G401 (cell line): ENCODE data around the gene PNKD. TPM values are rescaled to one million over a fixed set of nuclear protein-coding genes. Genes with fewer than 3 reads are reported as not detected.

Experiments used
- DNase-seq: peaks from one replicate; pipeline ENCODE4 v3.0.0-alpha.2; 2015; ENCODE audit warnings: low spot score
- in situ Hi-C: cut with HindIII; loops from 2 replicates; pipeline ENCODE4 v1.10.0; 2016; ENCODE audit warnings: low sequenced_read_pairs, mixed read lengths
- total RNA-seq: library from RNA; depleted of rRNA; stranded (reverse); fragments of >200 nt; shearing (Covaris generic); gene quantifications from 2 replicates; pipeline ENCODE4 v1.2.3, GENCODE V29; 2014

Gene PNKD
- total RNA-seq, 1 experiment from 2014 or later: 37.5 TPM

- in situ Hi-C loops: no loop called here
- DNase-seq: no peak
Measured at GRCh38 chr2:218360453-218360852, 90.1 kb downstream of the PNKD start.

- DNase-seq: no peak
- in situ Hi-C loops: no loop called here
Measured at GRCh38 chr2:218362606-218363005, 92.3 kb downstream of the PNKD start.

GRCh38 chr2:218363736-218364135 lies 93.4 kb downstream of the PNKD start:
- no peak for DNase-seq
- in situ Hi-C loops: no loop called here

- in situ Hi-C loops: no loop called here
- DNase-seq: no peak
Measured at GRCh38 chr2:218364196-218364595, 93.9 kb downstream of the PNKD start.

GRCh38 chr2:218366621-218367414 lies 96.5 kb downstream of the PNKD start:
- no peak for DNase-seq
- in situ Hi-C loops: no loop called here

- in situ Hi-C loops: no loop called here
- peak; percentile 45 for DNase-seq
Measured at GRCh38 chr2:218367415-218368149, 97.3 kb downstream of the PNKD start.

GRCh38 chr2:218368150-218368528 lies 97.8 kb downstream of the PNKD start:
- in situ Hi-C loops: no loop called here
- DNase-seq: no peak

GRCh38 chr2:218368621-218369153 lies 98.4 kb downstream of the PNKD start:
- in situ Hi-C loops: no loop called here
- DNase-seq: peak; percentile 42

GRCh38 chr2:218369330-218369729 lies 99.0 kb downstream of the PNKD start:
- in situ Hi-C loops: no loop called here

GRCh38 chr2:218370410-218371063 lies 100.2 kb downstream of the PNKD start:
- in situ Hi-C loops: no loop called here
- DNase-seq: no peak

More at GRCh38 chr2:218369330-218369729, 99.0 kb downstream of the PNKD start:
- no peak for DNase-seq

- in situ Hi-C loops: no loop called here
- DNase-seq: no peak
Measured at GRCh38 chr2:218371983-218372350, 101.6 kb downstream of the PNKD start.

- in situ Hi-C loops: no loop called here
- DNase-seq: no peak
Measured at GRCh38 chr2:218374795-218375194, 104.5 kb downstream of the PNKD start.

GRCh38 chr2:218375212-218375611 lies 104.9 kb downstream of the PNKD start:
- in situ Hi-C loops: no loop called here

GRCh38 chr2:218378053-218378452 lies 107.7 kb downstream of the PNKD start:
- in situ Hi-C loops: no loop called here
- DNase-seq: no peak

More at GRCh38 chr2:218375212-218375611, 104.9 kb downstream of the PNKD start:
- DNase-seq: no peak

GRCh38 chr2:218381916-218382366 lies 111.6 kb downstream of the PNKD start, which contains the start of gene SLC11A1:
Gene SLC11A1 (plus strand): TSS chr2:218382273. CDS start chr2:218382369, 96 bp downstream.
- in situ Hi-C loops: no loop called here
- no peak for DNase-seq

- in situ Hi-C loops: no loop called here
- DNase-seq: no peak
Measured at GRCh38 chr2:218382785-218383184, 112.5 kb downstream of the PNKD start.

GRCh38 chr2:218383892-218384519 lies 113.7 kb downstream of the PNKD start:
- in situ Hi-C loops: no loop called here
- no peak for DNase-seq

GRCh38 chr2:218384975-218385374 lies 114.7 kb downstream of the PNKD start:
- in situ Hi-C loops: no loop called here

More at GRCh38 chr2:218384975-218385374, 114.7 kb downstream of the PNKD start:
- no peak for DNase-seq
